Vagina (tissue), 2 donors: ENCODE data around the gene PACRG. TPM values are rescaled to one million over a fixed set of nuclear protein-coding genes. Genes with fewer than 3 reads are reported as not detected.

Source experiments
- DNase-seq, 2 donors: peaks; one replicate each; pipeline ENCODE4 v3.0.0-alpha.2; 2017; ENCODE audit errors: extremely low spot score in 2 of 2
- H3K27ac ChIP-seq: fragments of 200-600 bp; sonication (generic); one replicate; pipeline ENCODE4 v1.5.1; 2019
- H3K27me3 ChIP-seq: fragments of 200-600 bp; sonication (generic); one replicate; pipeline ENCODE4 v1.5.1; 2019
- H3K36me3 ChIP-seq, 2 donors: fragments of 200-600 bp; sonication (generic); one replicate each; pipeline ENCODE4 v1.5.1; 2017 to 2019
- H3K4me1 ChIP-seq: fragments of 200-600 bp; sonication (generic); one replicate; pipeline ENCODE4 v1.5.1; 2019
- H3K4me3 ChIP-seq, 2 donors: fragments of 200-600 bp; sonication (generic); 1 replicate in 1 of 2; 2 replicates in 1 of 2; pipeline ENCODE4 v1.5.1; 2016 to 2019
- H3K9me3 ChIP-seq: fragments of 200-600 bp; sonication (generic); one replicate; pipeline ENCODE4 v1.5.1; 2019
- POLR2A ChIP-seq, 2 donors: fragments of 450-650 bp; IDR thresholded peaks; one replicate each; pipeline ENCODE4 v1.6.1; 2017; ENCODE audit warnings: antibody characterized with exemption in 2 of 2, mild to moderate bottlenecking in 2 of 2, moderate library complexity in 2 of 2
- POLR2AphosphoS5 ChIP-seq, 2 donors: sonication (generic); formaldehyde crosslinking; IDR thresholded peaks; one replicate each; pipeline ENCODE4 v1.9.0; 2017; ENCODE audit warnings: antibody characterized with exemption in 2 of 2, mild to moderate bottlenecking in 2 of 2, low read depth in 1 of 2; ENCODE audit not compliant: insufficient read depth in 1 of 2
- intact Hi-C: fragments of 100-400 bp; cut with DNase I; formaldehyde crosslinking; loops from one replicate; pipeline ENCODE4 v1.15.1; 2023
- total RNA-seq: library from RNA; depleted of rRNA; stranded (reverse); fragments of >200 nt; gene quantifications from one replicate; pipeline ENCODE4 v1.2.3, GENCODE V29; 2016
- TF ChIP-seq, protein P1 (sequence below), 3 experiments: fragments of 450-650 bp in 2 of 3; fragments of 200-600 bp in 1 of 3; sonication (generic) in 1 of 3; IDR thresholded peaks; one replicate each; pipeline ENCODE4 v1.5.1; 2017 to 2019; ENCODE audit warnings: antibody characterized with exemption in 3 of 3, mild to moderate bottlenecking in 2 of 3, moderate library complexity in 2 of 3

The PACRG gene
- total RNA-seq, 1 donor from 2014 or later = not detected

DNA sequence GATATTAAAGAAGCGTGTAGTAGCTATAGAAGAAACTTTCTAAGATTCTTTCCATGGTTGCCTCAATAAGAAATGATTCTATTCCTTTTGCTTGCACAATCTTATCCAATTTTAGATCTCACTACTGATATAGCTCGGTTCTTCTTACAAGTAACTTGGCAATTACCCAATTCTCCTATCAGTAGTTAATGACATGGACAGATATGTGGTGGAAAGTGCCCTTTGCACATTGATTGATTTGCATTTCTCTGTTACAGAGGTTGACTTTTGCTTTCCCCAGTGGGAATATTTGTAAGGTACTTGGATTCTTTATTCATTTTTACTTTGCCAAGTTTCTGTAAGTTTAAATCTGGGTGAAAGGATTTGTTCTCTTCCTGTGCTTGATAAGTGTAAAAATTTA, 593.0 kb downstream of the PACRG start:
- no peak for DNase-seq
- no peak overlapping the region for H3K4me3 ChIP-seq
- no peaks in the 10 kb centered on the region for H3K36me3 ChIP-seq
- TF ChIP-seq POLR2A (IDR thresholded peaks at IDR 0.05) = no peak
- TF ChIP-seq POLR2AphosphoS5 (IDR thresholded peaks at IDR 0.05; ENCODE audit: insufficient read depth in 1 of 2, low read depth in 1 of 2) = no peak
- TF ChIP-seq, protein P1, sequence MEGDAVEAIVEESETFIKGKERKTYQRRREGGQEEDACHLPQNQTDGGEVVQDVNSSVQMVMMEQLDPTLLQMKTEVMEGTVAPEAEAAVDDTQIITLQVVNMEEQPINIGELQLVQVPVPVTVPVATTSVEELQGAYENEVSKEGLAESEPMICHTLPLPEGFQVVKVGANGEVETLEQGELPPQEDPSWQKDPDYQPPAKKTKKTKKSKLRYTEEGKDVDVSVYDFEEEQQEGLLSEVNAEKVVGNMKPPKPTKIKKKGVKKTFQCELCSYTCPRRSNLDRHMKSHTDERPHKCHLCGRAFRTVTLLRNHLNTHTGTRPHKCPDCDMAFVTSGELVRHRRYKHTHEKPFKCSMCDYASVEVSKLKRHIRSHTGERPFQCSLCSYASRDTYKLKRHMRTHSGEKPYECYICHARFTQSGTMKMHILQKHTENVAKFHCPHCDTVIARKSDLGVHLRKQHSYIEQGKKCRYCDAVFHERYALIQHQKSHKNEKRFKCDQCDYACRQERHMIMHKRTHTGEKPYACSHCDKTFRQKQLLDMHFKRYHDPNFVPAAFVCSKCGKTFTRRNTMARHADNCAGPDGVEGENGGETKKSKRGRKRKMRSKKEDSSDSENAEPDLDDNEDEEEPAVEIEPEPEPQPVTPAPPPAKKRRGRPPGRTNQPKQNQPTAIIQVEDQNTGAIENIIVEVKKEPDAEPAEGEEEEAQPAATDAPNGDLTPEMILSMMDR (IDR thresholded peaks at IDR 0.05) = no peak
- H3K27me3 ChIP-seq = no peaks in the 10 kb centered on the region
- intact Hi-C loops = no loop called here
- H3K9me3 ChIP-seq = no peaks in the 10 kb centered on the region
- peaks cover 16% of the 10 kb centered on the region for H3K4me1 ChIP-seq
- H3K27ac ChIP-seq = no peak overlapping the region

DNA sequence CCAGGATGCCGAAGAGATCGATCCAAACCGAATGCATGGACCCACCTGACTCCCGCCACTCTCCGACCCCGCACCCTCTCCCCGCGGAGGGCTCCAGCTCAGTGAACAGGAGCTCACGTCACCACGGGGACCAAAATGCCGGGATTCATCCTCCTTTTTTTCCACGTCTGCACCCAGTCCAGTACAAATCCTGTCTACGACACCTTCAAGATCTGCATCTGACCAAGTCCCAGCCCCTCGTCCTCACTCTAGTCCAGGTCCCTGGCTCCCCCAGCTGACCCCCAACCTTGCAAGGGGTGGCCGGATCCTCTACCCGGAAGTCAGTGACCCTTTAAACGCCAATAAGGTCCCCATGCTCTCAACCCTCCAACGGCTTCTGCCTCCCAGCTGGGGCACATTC, 593.9 kb downstream of the PACRG start:
- TF ChIP-seq, protein P1 (IDR thresholded peaks at IDR 0.05) = no peak
- TF ChIP-seq POLR2A (IDR thresholded peaks at IDR 0.05) (no peak), POLR2AphosphoS5 (IDR thresholded peaks at IDR 0.05; ENCODE audit: insufficient read depth in 1 of 2, low read depth in 1 of 2) (no peak)
- Histone ChIP-seq H3K27ac (no peak overlapping the region), H3K27me3 (no peaks in the 10 kb centered on the region), H3K4me1 (peaks cover 16% of the 10 kb centered on the region), H3K9me3 (no peaks in the 10 kb centered on the region), H3K4me3 (no peak overlapping the region), H3K36me3 (no peaks in the 10 kb centered on the region)
- DNase-seq = no peak
- intact Hi-C loops = no loop called here

DNA sequence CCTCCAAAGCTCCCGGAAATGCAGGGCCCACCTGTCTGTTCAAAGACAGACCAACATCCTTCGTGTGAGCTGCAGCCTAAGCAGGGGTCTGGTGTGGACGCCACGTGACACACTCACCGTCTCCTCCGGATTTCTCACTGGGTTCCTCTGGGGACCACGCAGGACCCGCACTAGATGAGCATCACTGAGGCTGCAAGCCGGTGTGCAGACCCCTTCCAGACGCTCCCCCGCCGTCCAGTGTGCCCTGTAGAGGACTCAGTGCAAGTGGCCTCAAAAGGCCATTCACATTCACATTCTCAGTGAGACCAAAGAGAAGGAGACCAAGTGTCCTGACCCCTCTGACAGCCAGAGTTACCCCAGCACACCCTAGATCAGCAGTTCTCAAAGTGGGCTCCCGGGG, 595.5 kb downstream of the PACRG start:
- Histone ChIP-seq H3K9me3 (no peaks in the 10 kb centered on the region), H3K27me3 (no peaks in the 10 kb centered on the region), H3K4me3 (no peak overlapping the region), H3K27ac (no peak overlapping the region), H3K4me1 (peaks cover 16% of the 10 kb centered on the region), H3K36me3 (no peaks in the 10 kb centered on the region)
- intact Hi-C loops = no loop called here
- no peak for DNase-seq
- TF ChIP-seq, protein P1 (IDR thresholded peaks at IDR 0.05) = no peak

DNA sequence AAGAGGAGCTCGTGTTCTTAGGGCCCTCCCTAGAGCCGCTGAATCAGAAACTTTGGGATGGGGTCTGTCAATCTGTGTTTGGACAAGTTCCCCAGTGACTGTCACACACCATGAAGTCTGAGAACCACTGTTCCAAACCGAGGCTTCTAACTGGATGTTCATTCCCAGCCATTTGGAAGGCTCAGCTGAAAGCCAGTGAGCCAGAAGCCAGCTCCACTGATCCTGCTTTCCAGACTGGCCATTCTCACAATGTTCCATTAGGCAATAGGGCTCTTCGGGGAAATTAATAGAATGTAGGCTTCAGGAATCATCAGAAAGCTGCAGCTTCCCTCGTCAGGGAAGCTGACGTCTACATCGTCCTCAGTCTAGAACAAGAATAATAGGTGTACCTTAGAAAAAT, 595.9 kb downstream of the PACRG start:
- DNase-seq = no peak

DNA sequence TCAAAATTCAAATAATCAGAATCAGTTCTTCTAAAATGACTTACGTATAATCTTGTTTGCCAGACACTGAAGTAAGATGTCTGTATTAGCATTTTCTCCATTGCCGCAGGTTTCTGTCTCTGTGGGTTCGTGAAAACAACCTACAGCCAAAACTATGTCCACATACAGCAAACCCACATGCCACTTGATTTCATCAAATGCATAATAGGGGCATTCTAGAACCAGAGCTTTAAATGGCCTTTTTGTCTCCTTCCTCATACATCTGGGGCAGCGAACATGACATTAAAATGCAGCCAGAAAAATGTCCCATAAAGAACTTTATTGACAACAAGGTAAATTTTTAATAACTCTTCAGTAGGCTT, 596.5 kb downstream of the PACRG start:
- intact Hi-C loops = no loop called here
- Histone ChIP-seq H3K27me3 (no peaks in the 10 kb centered on the region), H3K27ac (no peak overlapping the region), H3K9me3 (no peaks in the 10 kb centered on the region), H3K4me1 (peaks cover 16% of the 10 kb centered on the region), H3K36me3 (no peaks in the 10 kb centered on the region), H3K4me3 (no peak overlapping the region)
- TF ChIP-seq POLR2AphosphoS5 (IDR thresholded peaks at IDR 0.05; ENCODE audit: insufficient read depth in 1 of 2, low read depth in 1 of 2) (no peak), POLR2A (IDR thresholded peaks at IDR 0.05) (no peak)
- TF ChIP-seq, protein P1 (IDR thresholded peaks at IDR 0.05) = no peak
- DNase-seq = no peak

More for the DNA sequence above, 595.9 kb downstream of the PACRG start:
- Histone ChIP-seq H3K27ac (no peak overlapping the region), H3K36me3 (no peaks in the 10 kb centered on the region), H3K4me3 (no peak overlapping the region), H3K27me3 (no peaks in the 10 kb centered on the region), H3K4me1 (peaks cover 16% of the 10 kb centered on the region), H3K9me3 (no peaks in the 10 kb centered on the region)
- TF ChIP-seq, protein P1 (IDR thresholded peaks at IDR 0.05) = no peak
- TF ChIP-seq POLR2AphosphoS5 (IDR thresholded peaks at IDR 0.05; ENCODE audit: insufficient read depth in 1 of 2, low read depth in 1 of 2) (no peak), POLR2A (IDR thresholded peaks at IDR 0.05) (no peak)
- intact Hi-C loops = no loop called here
